ENCODE data around the gene KRTAP1-1.
"Not testable (repeated sequence)": the region's sequence is repeated elsewhere in the genome, so short reads cannot be mapped to it uniquely, and the experiment has no call there.

- not testable (repeated sequence) for TF ChIP-seq POLR2A (IDR thresholded peaks at IDR 0.05; ENCODE audit: low read depth, low read length); CTCF (conservative IDR thresholded peaks at IDR 0.05; ENCODE audit: low read depth, low read length); USF2 (IDR thresholded peaks at IDR 0.05; ENCODE audit: low read depth, low read length); MAZ (IDR thresholded peaks at IDR 0.05; ENCODE audit: borderline replicate concordance, low read depth, low read length); SMC3 (IDR thresholded peaks at IDR 0.05; ENCODE audit: low read depth, low read length); FOS (IDR thresholded peaks at IDR 0.05; ENCODE audit: low read depth, low read length); RCOR1 (IDR thresholded peaks at IDR 0.05; ENCODE audit: insufficient replicate concordance, low read length); BHLHE40 (IDR thresholded peaks at IDR 0.05; ENCODE audit: low read depth, low read length); RAD21 (IDR thresholded peaks at IDR 0.05; ENCODE audit: low read length); CEBPB (IDR thresholded peaks at IDR 0.05; ENCODE audit: low read depth, low read length); MXI1 (IDR thresholded peaks at IDR 0.05; ENCODE audit: borderline replicate concordance, low read depth, low read length)
Measured at GRCh38 chr17:41084100-41084856, 43.0 kb upstream of the KRTAP1-1 start, which contains the start of gene KRTAP4-7.
